Endothelial cell of umbilical vein (primary cell): ENCODE measurements around the gene FMC1. TPM values are rescaled to one million over a fixed set of nuclear protein-coding genes. Genes with fewer than 3 reads are reported as not detected.

ENCODE experiments used
- BruUV-seq: library from RNA; stranded (reverse); fragments of 400-500 nt; replicated peaks from 2 replicates; lab custom pipeline; 2021; lab: Mats Ljungman, UMichigan
- CTCF ChIA-PET: fragments of 300-600, 350-600 bp; sonication (Branson Sonifier 250); formaldehyde crosslinking; loops from one replicate; lab custom pipeline; 2021; ENCODE audit warnings: antibody characterized with exemption, inconsistent platforms; lab: Charles Lee
- POLR2A ChIA-PET: fragments of 300-600, 350-600 bp; sonication (Branson Sonifier 250); formaldehyde crosslinking; loops from one replicate; lab custom pipeline; 2021; ENCODE audit warnings: antibody characterized with exemption, inconsistent platforms; lab: Charles Lee
- DNase-seq: peaks from one replicate; pipeline ENCODE4 v3.0.0-alpha.2; 2011; ENCODE audit warnings: low read depth, low spot score
- FAIRE-seq: peaks from 2 replicates; lab custom pipeline; 2011; peaks lifted over from hg19 to GRCh38; lab: Jason Lieb, UNC
- H2AFZ ChIP-seq: 2 replicates; pipeline ENCODE4 v1.6.0; 2012; ENCODE audit warnings: low read depth, low read length, control low read depth, inconsistent platforms
- H3K27ac ChIP-seq: 2 replicates; pipeline ENCODE4 v1.5.1; 2011; ENCODE audit warnings: low read depth, mild to moderate bottlenecking, control low read depth, low read length, moderate library complexity; ENCODE audit not compliant: insufficient read depth
- H3K27me3 ChIP-seq, 2 experiments: 2 replicates each; pipeline versions ENCODE4 v1.6.0 to v1.6.1; 2011; ENCODE audit warnings: low read length in 2 of 2, mixed read lengths in 1 of 2; ENCODE audit not compliant: control insufficient read depth in 2 of 2, insufficient read depth in 2 of 2
- H3K36me3 ChIP-seq, 2 experiments: 2 replicates in 1 of 2; 3 replicates in 1 of 2; pipeline ENCODE4 v1.5.1; 2011; ENCODE audit warnings: low read length in 2 of 2, mild to moderate bottlenecking in 1 of 2, moderate library complexity in 1 of 2; ENCODE audit not compliant: control insufficient read depth in 2 of 2, insufficient read depth in 2 of 2; ENCODE audit errors: extremely low read depth in 1 of 2
- H3K4me1 ChIP-seq: 3 replicates; pipeline ENCODE4 v1.5.1; 2011; ENCODE audit warnings: mild to moderate bottlenecking, low read length; ENCODE audit not compliant: control insufficient read depth, insufficient read depth; ENCODE audit errors: extremely low read depth
- H3K4me2 ChIP-seq: 2 replicates; pipeline ENCODE4 v1.6.1; 2011; ENCODE audit warnings: low read length, control low read depth, mixed read lengths; ENCODE audit not compliant: insufficient read depth
- H3K4me3 ChIP-seq, 3 experiments: fragments of 200-600 bp in 1 of 3; sonication (generic), shearing (Covaris generic) in 1 of 3; replicated peaks in 1 of 3; 2 replicates each; pipeline ENCODE4 v1.5.1; 2011 to 2016; ENCODE audit warnings: control low read depth in 3 of 3, low read length in 3 of 3, mild to moderate bottlenecking in 2 of 3, inconsistent platforms in 1 of 3, low read depth in 1 of 3, moderate library complexity in 1 of 3; ENCODE audit not compliant: insufficient read depth in 1 of 3
- H3K79me2 ChIP-seq: 2 replicates; pipeline ENCODE4 v1.6.0; 2012; ENCODE audit warnings: low read length, inconsistent platforms; ENCODE audit not compliant: control insufficient read depth, insufficient read depth
- H3K9ac ChIP-seq: replicated peaks from 2 replicates; pipeline ENCODE3; 2011; ENCODE audit warnings: low read length, control low read depth; ENCODE audit not compliant: insufficient read depth; ENCODE audit errors: extremely low read depth
- H3K9me1 ChIP-seq: replicated peaks from 3 replicates; pipeline ENCODE4 v1.6.0; 2011; ENCODE audit warnings: mild to moderate bottlenecking, low read length; ENCODE audit not compliant: control insufficient read depth, insufficient read depth; ENCODE audit errors: extremely low read depth
- H3K9me3 ChIP-seq: replicated peaks from 2 replicates; pipeline ENCODE4 v1.5.1; 2012; ENCODE audit warnings: low read length, inconsistent platforms; ENCODE audit not compliant: control insufficient read depth, insufficient read depth
- H4K20me1 ChIP-seq: replicated peaks from 2 replicates; pipeline ENCODE3; 2011; ENCODE audit warnings: mild to moderate bottlenecking, low read length; ENCODE audit not compliant: control insufficient read depth, insufficient read depth; ENCODE audit errors: extremely low read depth
- EZH2 ChIP-seq: IDR thresholded peaks from 2 replicates; pipeline ENCODE4 v1.6.1; 2012; ENCODE audit warnings: borderline replicate concordance, low read depth, mild to moderate bottlenecking, moderate library complexity, low read length, inconsistent platforms; ENCODE audit not compliant: severe bottlenecking
- FOS ChIP-seq: IDR thresholded peaks from 2 replicates; pipeline ENCODE4 v1.6.1; 2011; ENCODE audit warnings: mild to moderate bottlenecking, low read length, moderate library complexity, borderline replicate concordance; ENCODE audit not compliant: insufficient read depth
- GATA2 ChIP-seq: IDR thresholded peaks from 2 replicates; pipeline ENCODE4 v1.7.0; 2011; ENCODE audit warnings: low read depth, mild to moderate bottlenecking, moderate library complexity, mixed read lengths, low read length; ENCODE audit not compliant: insufficient read length, insufficient read depth
- JUN ChIP-seq: IDR thresholded peaks from 2 replicates; pipeline ENCODE4 v1.6.1; 2011; ENCODE audit warnings: borderline replicate concordance, low read depth; ENCODE audit not compliant: insufficient read length, insufficient read depth
- MYC ChIP-seq: IDR thresholded peaks from one replicate; pipeline ENCODE4 v1.6.1; 2011; ENCODE audit warnings: mild to moderate bottlenecking, low read depth, low read length
- POLR2A ChIP-seq: IDR thresholded peaks from 2 replicates; pipeline ENCODE4 v1.6.1; 2012; ENCODE audit warnings: low read depth, mild to moderate bottlenecking, control low read depth, low read length
- POLR2AphosphoS5 ChIP-seq: IDR thresholded peaks from 2 replicates; pipeline ENCODE4 v1.6.1; 2012; ENCODE audit warnings: low read depth, mild to moderate bottlenecking, control low read depth, low read length, moderate library complexity; ENCODE audit not compliant: insufficient read depth
- dilution Hi-C: fragments of 300-500 bp; cut with MboI; formaldehyde crosslinking; loops from one replicate; pipeline ENCODE4 v1.15.0; 2019; ENCODE audit warnings: low sequenced_read_pairs; ENCODE audit not compliant: extremely low pct_ligation_motif_present
- intact Hi-C: fragments of 100-400 bp; cut with micrococcal nuclease; formaldehyde crosslinking; loops from one replicate; pipeline ENCODE4 v1.10.0; 2022
- polyA plus RNA-seq, 4 experiments: library from polyadenylated mRNA; depleted of rRNA in 3 of 4; stranded (reverse) in 3 of 4; unstranded in 1 of 4; fragments of >200 nt; gene quantifications; 2 replicates each; pipeline versions ENCODE4 v1.2.1 to v1.2.3, GENCODE V29; 2011 to 2012; ENCODE audit warnings: missing spikeins in 1 of 4
- total RNA-seq: library from RNA; stranded (reverse); gene quantifications from 2 replicates; pipeline ENCODE4 v1.2.3, GENCODE V29; 2021
- TF ChIP-seq, protein P1 (sequence below): IDR thresholded peaks from 2 replicates; pipeline ENCODE4 v1.6.1; 2011; ENCODE audit not compliant: insufficient read depth, insufficient read length
- TF ChIP-seq, protein P2 (sequence below), 2 donors: IDR thresholded peaks; 1 replicate in 1 of 2; 2 replicates in 1 of 2; pipeline ENCODE4 v1.5.1; 2011; ENCODE audit warnings: low read length in 2 of 2, mild to moderate bottlenecking in 2 of 2, moderate library complexity in 2 of 2, control low read depth in 1 of 2, inconsistent platforms in 1 of 2, low read depth in 1 of 2; ENCODE audit not compliant: insufficient read depth in 1 of 2; ENCODE audit errors: extremely low read depth in 1 of 2

Gene FMC1
- total and polyA plus RNA-seq, 2 donors (not counting 3 experiments of a cell fraction or from before 2014, with no cell fraction given): 10.7 to 23.5 TPM

DNA sequence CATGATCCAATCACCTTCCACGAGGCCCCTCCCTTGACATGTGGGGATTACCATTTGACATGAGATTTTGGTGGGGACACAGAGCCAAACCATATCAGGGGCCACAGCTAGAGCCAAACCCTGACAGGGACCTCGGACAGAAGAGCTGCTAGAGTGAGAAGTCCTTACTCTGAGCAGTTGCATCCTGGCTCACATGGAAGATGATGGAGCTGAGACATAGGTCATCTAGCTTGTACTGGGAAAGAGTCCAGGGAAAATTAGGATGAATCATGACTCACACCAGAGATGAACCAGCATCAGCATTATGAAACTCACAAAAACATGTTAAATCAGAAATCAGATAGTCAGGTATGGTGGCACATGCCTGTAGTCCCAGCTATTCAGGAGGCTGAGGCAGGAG lies 12.8 kb upstream of the FMC1 start:
- H3K79me2 ChIP-seq: no peaks in the 10 kb centered on the region
- no peak overlapping the region for H3K27ac ChIP-seq
- no peaks in the 10 kb centered on the region for H3K9me3 ChIP-seq
- no peak overlapping the region for H2AFZ ChIP-seq
- POLR2A ChIA-PET: no interaction called here
- DNase-seq: no peak
- TF ChIP-seq, protein P1, sequence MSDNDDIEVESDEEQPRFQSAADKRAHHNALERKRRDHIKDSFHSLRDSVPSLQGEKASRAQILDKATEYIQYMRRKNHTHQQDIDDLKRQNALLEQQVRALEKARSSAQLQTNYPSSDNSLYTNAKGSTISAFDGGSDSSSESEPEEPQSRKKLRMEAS: no peak
- dilution Hi-C loops: no loop called here
- no peak overlapping the region for H3K9ac ChIP-seq
- no peaks in the 10 kb centered on the region for H3K9me1 ChIP-seq
- H3K36me3 ChIP-seq: no peaks in the 10 kb centered on the region
- intact Hi-C loops: no loop called here
- no peaks in the 10 kb centered on the region for H3K4me1 ChIP-seq
- CTCF ChIA-PET: interaction anchor here (0.7 to 2.1 kb wide), 2 partner anchors 12 to 18 kb away, joined by 3 to 8 read pairs; no protein-coding TSS in a partner anchor
- FAIRE-seq: no peak
- BruUV-seq: no TSS peak
- H3K4me3 ChIP-seq: no peak overlapping the region
- no peaks in the 10 kb centered on the region for H3K27me3 ChIP-seq
- H3K4me2 ChIP-seq: no peak overlapping the region
- no peaks in the 10 kb centered on the region for H4K20me1 ChIP-seq

DNA sequence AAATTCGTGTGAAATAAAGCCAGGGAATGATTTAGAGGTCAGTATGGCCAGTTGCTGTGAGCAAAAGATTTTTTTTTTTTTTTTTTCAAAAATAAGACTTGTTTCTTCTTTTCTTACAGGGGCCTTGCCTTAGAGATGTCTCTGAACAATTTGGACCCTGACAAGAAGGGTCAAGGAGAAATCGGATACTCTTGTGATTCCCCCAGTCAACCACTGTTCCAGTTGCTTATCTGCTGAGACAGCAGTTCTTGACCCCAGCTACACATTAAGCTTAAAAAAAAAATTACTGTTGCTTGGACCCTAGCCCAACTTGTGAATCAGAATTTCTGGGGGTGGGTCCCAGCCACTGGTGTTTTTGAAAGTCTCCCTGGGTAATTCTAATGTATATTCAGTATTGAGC lies 12.0 kb upstream of the FMC1 start:
- no peaks in the 10 kb centered on the region for H3K9me3 ChIP-seq
- no peaks in the 10 kb centered on the region for H4K20me1 ChIP-seq
- no peak for DNase-seq
- FAIRE-seq: no peak
- no peak overlapping the region for H3K27ac ChIP-seq
- TF ChIP-seq, protein P2, sequence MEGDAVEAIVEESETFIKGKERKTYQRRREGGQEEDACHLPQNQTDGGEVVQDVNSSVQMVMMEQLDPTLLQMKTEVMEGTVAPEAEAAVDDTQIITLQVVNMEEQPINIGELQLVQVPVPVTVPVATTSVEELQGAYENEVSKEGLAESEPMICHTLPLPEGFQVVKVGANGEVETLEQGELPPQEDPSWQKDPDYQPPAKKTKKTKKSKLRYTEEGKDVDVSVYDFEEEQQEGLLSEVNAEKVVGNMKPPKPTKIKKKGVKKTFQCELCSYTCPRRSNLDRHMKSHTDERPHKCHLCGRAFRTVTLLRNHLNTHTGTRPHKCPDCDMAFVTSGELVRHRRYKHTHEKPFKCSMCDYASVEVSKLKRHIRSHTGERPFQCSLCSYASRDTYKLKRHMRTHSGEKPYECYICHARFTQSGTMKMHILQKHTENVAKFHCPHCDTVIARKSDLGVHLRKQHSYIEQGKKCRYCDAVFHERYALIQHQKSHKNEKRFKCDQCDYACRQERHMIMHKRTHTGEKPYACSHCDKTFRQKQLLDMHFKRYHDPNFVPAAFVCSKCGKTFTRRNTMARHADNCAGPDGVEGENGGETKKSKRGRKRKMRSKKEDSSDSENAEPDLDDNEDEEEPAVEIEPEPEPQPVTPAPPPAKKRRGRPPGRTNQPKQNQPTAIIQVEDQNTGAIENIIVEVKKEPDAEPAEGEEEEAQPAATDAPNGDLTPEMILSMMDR (IDR thresholded peaks at IDR 0.05; ENCODE audit: extremely low read depth in 1 of 2, insufficient read depth in 1 of 2, low read depth in 1 of 2, low read length in 2 of 2): no peak
- no peak for TF ChIP-seq FOS
- TF ChIP-seq POLR2A: no peak
- no peak for TF ChIP-seq GATA2
- TF ChIP-seq EZH2: no peak
- no peak for TF ChIP-seq POLR2AphosphoS5
- no peak for TF ChIP-seq MYC
- TF ChIP-seq, protein P1: no peak
- TF ChIP-seq JUN: no peak
- no peak overlapping the region for H3K4me2 ChIP-seq
- dilution Hi-C loops (no loop called here), intact Hi-C loops (no loop called here)
- POLR2A ChIA-PET: no interaction called here
- CTCF ChIA-PET: interaction anchor here (0.9 to 2.1 kb wide), 2 partner anchors 8 to 11 kb away, joined by 4 to 8 read pairs; no protein-coding TSS in a partner anchor
- H3K79me2 ChIP-seq: no peaks in the 10 kb centered on the region
- no peaks in the 10 kb centered on the region for H3K27me3 ChIP-seq
- no peaks in the 10 kb centered on the region for H3K9me1 ChIP-seq
- no peak overlapping the region for H3K9ac ChIP-seq
- H3K36me3 ChIP-seq: no peaks in the 10 kb centered on the region
- no peak overlapping the region for H2AFZ ChIP-seq
- BruUV-seq: no TSS peak
- H3K4me3 ChIP-seq: no peak overlapping the region
- H3K4me1 ChIP-seq: no peaks in the 10 kb centered on the region
